IMR-90 (cell line): ENCODE data around the gene STAU1. TPM values are rescaled to one million over a fixed set of nuclear protein-coding genes. Genes with fewer than 3 reads are reported as not detected.
"Not testable (repeated sequence)": the region's sequence is repeated elsewhere in the genome, so short reads cannot be mapped to it uniquely, and the experiment has no call there.

Experiments
- ATAC-seq: fragments of 200-7000 bp; cut with Tn5 transposase; 2 replicates; pipeline ENCODE4 v1.9.1; 2020; ENCODE audit warnings: low read depth, mild to moderate bottlenecking, moderate library complexity
- BruUV-seq: library from RNA; stranded (reverse); fragments of 400-500 nt; replicated peaks from 2 replicates; lab custom pipeline; 2021; lab: Mats Ljungman, UMichigan
- CTCF ChIA-PET: fragments of 300-600 bp; formaldehyde crosslinking; extraction: SDS; loops from one replicate; lab custom pipeline; 2021; ENCODE audit warnings: antibody characterized with exemption; lab: Yijun Ruan, JAX
- POLR2A ChIA-PET: fragments of 300-600 bp; sonication (Branson Sonifier 250); formaldehyde crosslinking; loops from one replicate; lab custom pipeline; 2022; ENCODE audit warnings: antibody characterized with exemption; ENCODE audit not compliant: unreplicated experiment; lab: Charles Lee
- DNase-seq: peaks from one replicate; pipeline ENCODE4 v3.0.0; 2013
- H2AFZ ChIP-seq: replicated peaks from 2 replicates; pipeline ENCODE3; 2013; ENCODE audit warnings: low read length, mild to moderate bottlenecking; ENCODE audit not compliant: poor library complexity
- H2AK5ac ChIP-seq: 2 replicates; pipeline ENCODE4 v1.6.1; 2013; ENCODE audit warnings: low read depth, low read length, inconsistent platforms
- H2AK9ac ChIP-seq: replicated peaks from 2 replicates; pipeline ENCODE3; 2013; ENCODE audit warnings: mild to moderate bottlenecking, low read depth, low read length, moderate library complexity; ENCODE audit not compliant: poor library complexity
- H2BK120ac ChIP-seq: 2 replicates; pipeline ENCODE4 v1.6.1; 2013; ENCODE audit warnings: low read depth, low read length, inconsistent platforms
- H2BK15ac ChIP-seq: 3 replicates; pipeline ENCODE4 v1.6.1; 2013; ENCODE audit warnings: low read depth, low read length, inconsistent platforms
- H2BK20ac ChIP-seq: 2 replicates; pipeline ENCODE4 v1.6.1; 2013; ENCODE audit warnings: low read depth, mild to moderate bottlenecking, inconsistent platforms, low read length, moderate library complexity
- H2BK5ac ChIP-seq: 2 replicates; pipeline ENCODE4 v1.6.1; 2013; ENCODE audit warnings: mild to moderate bottlenecking, low read depth, low read length, inconsistent platforms; ENCODE audit not compliant: poor library complexity, severe bottlenecking
- H3K14ac ChIP-seq: replicated peaks from 2 replicates; pipeline ENCODE4 v1.6.1; 2013; ENCODE audit warnings: low read depth, low read length, inconsistent platforms
- H3K18ac ChIP-seq: 2 replicates; pipeline ENCODE4 v1.6.1; 2013; ENCODE audit warnings: low read depth, low read length, control low read depth
- H3K23ac ChIP-seq: 2 replicates; pipeline ENCODE4 v1.6.1; 2013; ENCODE audit warnings: low read depth, low read length, inconsistent platforms
- H3K27ac ChIP-seq: 2 replicates; pipeline ENCODE4 v1.5.1; 2013; ENCODE audit warnings: mild to moderate bottlenecking, control low read depth, low read length; ENCODE audit not compliant: insufficient read depth
- H3K27me3 ChIP-seq: 2 replicates; pipeline ENCODE4 v1.6.1; 2013; ENCODE audit warnings: low read length; ENCODE audit not compliant: control insufficient read depth, insufficient read depth
- H3K36me3 ChIP-seq: 2 replicates; pipeline ENCODE4 v1.6.1; 2013; ENCODE audit warnings: low read length, mixed read lengths; ENCODE audit not compliant: control insufficient read depth, insufficient read depth
- H3K4ac ChIP-seq: 2 replicates; pipeline ENCODE4 v1.6.1; 2013; ENCODE audit warnings: low read depth, low read length, inconsistent platforms
- H3K4me1 ChIP-seq: 2 replicates; pipeline ENCODE4 v1.6.1; 2013; ENCODE audit warnings: low read length, mixed read lengths; ENCODE audit not compliant: control insufficient read depth, insufficient read depth
- H3K4me2 ChIP-seq: 2 replicates; pipeline ENCODE4 v1.6.1; 2013; ENCODE audit warnings: low read depth, mild to moderate bottlenecking, control low read depth, low read length, moderate library complexity
- H3K4me3 ChIP-seq: 2 replicates; pipeline ENCODE4 v1.5.1; 2013; ENCODE audit warnings: low read depth, mild to moderate bottlenecking, control low read depth, low read length, moderate library complexity; ENCODE audit not compliant: insufficient read depth
- H3K56ac ChIP-seq: 2 replicates; pipeline ENCODE4 v1.6.1; 2013; ENCODE audit warnings: low read length, inconsistent platforms; ENCODE audit not compliant: insufficient read depth; ENCODE audit errors: extremely low read depth
- H3K79me1 ChIP-seq, 2 experiments: 2 replicates each; pipeline ENCODE4 v1.6.1; 2013; ENCODE audit warnings: low read length in 2 of 2, inconsistent platforms in 1 of 2, low read depth in 1 of 2
- H3K9ac ChIP-seq: 2 replicates; pipeline ENCODE4 v1.6.1; 2013; ENCODE audit warnings: low read depth, low read length, control low read depth
- H3K9me1 ChIP-seq: 2 replicates; pipeline ENCODE4 v1.6.1; 2013; ENCODE audit warnings: low read length, inconsistent platforms; ENCODE audit not compliant: insufficient read depth
- H3K9me3 ChIP-seq: 2 replicates; pipeline ENCODE4 v1.6.1; 2013; ENCODE audit warnings: low read length; ENCODE audit not compliant: control insufficient read depth, insufficient read depth
- H4K20me1 ChIP-seq: 2 replicates; pipeline ENCODE4 v1.6.1; 2013; ENCODE audit warnings: low read length, inconsistent platforms; ENCODE audit not compliant: insufficient read depth
- H4K5ac ChIP-seq: 2 replicates; pipeline ENCODE4 v1.6.1; 2013; ENCODE audit warnings: mild to moderate bottlenecking, low read depth, low read length, control low read depth
- H4K8ac ChIP-seq, 2 experiments: 2 replicates each; pipeline ENCODE4 v1.6.1; 2013; ENCODE audit warnings: low read depth in 2 of 2, low read length in 2 of 2, control low read depth in 1 of 2, inconsistent platforms in 1 of 2
- H4K91ac ChIP-seq: 2 replicates; pipeline ENCODE4 v1.6.1; 2013; ENCODE audit warnings: low read depth, low read length, inconsistent platforms; ENCODE audit not compliant: insufficient read depth
- WGBS, 2 experiments: methylation state at CpG; one replicate each; pipeline versions ENCODE4 v1.1.5 to v1.1.7; 2013; ENCODE audit warnings: missing lambda C conversion rate in 2 of 2; ENCODE audit not compliant: insufficient read length in 1 of 2; ENCODE audit errors: extremely low coverage in 2 of 2; 5-methylcytosine and 5-hydroxymethylcytosine counted together
- dilution Hi-C: fragments of 300-500 bp; cut with HindIII; formaldehyde crosslinking; loops from one replicate; pipeline ENCODE4 v1.14.3; 2018; ENCODE audit warnings: low sequenced_read_pairs; ENCODE audit not compliant: unreplicated experiment
- in situ Hi-C: fragments of 300-500 bp; cut with MboI; formaldehyde crosslinking; loops from 3 replicates; pipeline ENCODE4 v1.14.3; 2019; ENCODE audit warnings: low sequenced_read_pairs, inconsistent platforms, mixed read lengths
- intact Hi-C: fragments of 100-400 bp; cut with micrococcal nuclease; formaldehyde crosslinking; loops from 2 replicates; pipeline ENCODE4 v1.10.0; 2022
- polyA plus RNA-seq, 3 experiments: library from polyadenylated mRNA; depleted of rRNA; stranded (reverse); fragments of >200 nt; gene quantifications; 2 replicates each; pipeline ENCODE4 v1.2.3, GENCODE V29; 2012; ENCODE audit warnings: low replicate concordance in 1 of 3
- total RNA-seq: library from RNA; depleted of rRNA; stranded (reverse); fragments of >200 nt; gene quantifications from 2 replicates; pipeline ENCODE4 v1.2.3, GENCODE V29; 2012

The STAU1 gene
- total and polyA plus RNA-seq, 2 of the 4 experiments (the other 2 are of a cell fraction) = 35.3 to 50.3 TPM

DNA sequence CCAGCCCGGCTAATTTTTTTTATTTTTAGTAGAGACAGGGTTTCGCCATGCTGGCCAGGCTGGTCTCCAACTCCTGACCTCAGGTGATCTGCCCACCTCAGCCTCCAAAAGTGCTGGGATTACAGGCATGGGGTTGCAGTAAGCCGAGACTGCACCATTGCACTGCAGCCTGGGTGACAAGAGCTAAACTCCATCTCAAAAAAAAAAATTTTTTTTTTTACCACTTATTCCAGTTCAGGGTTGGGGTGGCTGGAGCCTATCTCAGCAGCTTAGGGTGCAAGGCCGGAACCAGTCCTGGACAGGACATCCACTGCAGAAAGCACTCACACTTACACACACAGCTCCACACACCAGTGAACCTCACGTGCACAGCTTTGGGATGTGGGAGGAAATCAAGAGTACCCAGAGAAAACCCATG lies 4.0 kb downstream of the STAU1 start:
- CTCF ChIA-PET, H2BK20ac ChIP-seq, DNase-seq, H3K9ac ChIP-seq, H3K27me3 ChIP-seq, H3K14ac ChIP-seq, BruUV-seq, H3K18ac ChIP-seq, H3K9me1 ChIP-seq, H3K56ac ChIP-seq, H3K4ac ChIP-seq, H3K4me1 ChIP-seq, H3K4me2 ChIP-seq, H3K36me3 ChIP-seq, POLR2A ChIA-PET, H4K91ac ChIP-seq, H3K4me3 ChIP-seq, H2BK120ac ChIP-seq, H3K27ac ChIP-seq, in situ Hi-C loops, H2AK9ac ChIP-seq, H2BK5ac ChIP-seq, dilution Hi-C loops, ATAC-seq, H4K5ac ChIP-seq, H2AK5ac ChIP-seq, H3K23ac ChIP-seq, H2BK15ac ChIP-seq, H2AFZ ChIP-seq, H4K8ac ChIP-seq, H3K9me3 ChIP-seq: not testable (repeated sequence)
- peaks cover 78% of the 10 kb centered on the region for H4K20me1 ChIP-seq
- intact Hi-C loops = loop anchor here (10.0 kb wide), 1 partner anchor 49 kb away; no protein-coding TSS in a partner anchor
- WGBS, 2 experiments = no CpG with 5 or more reads among the region's 5 CpGs
- peaks cover 5 to 63% of the 10 kb centered on the region in 2 experiments for H3K79me1 ChIP-seq
